GM19395 (cell line): ENCODE data around the gene ACTN3.
"Not testable (repeated sequence)": the region's sequence is repeated elsewhere in the genome, so short reads cannot be mapped to it uniquely, and the experiment has no call there.

Experiments used
- ATAC-seq: cut with Tn5 transposase; IDR thresholded peaks from one replicate; pipeline ENCODE4 v1.9.1; 2021; ENCODE audit warnings: mild to moderate bottlenecking, moderate library complexity; ENCODE audit not compliant: unreplicated experiment

ACTN3 gene

DNA sequence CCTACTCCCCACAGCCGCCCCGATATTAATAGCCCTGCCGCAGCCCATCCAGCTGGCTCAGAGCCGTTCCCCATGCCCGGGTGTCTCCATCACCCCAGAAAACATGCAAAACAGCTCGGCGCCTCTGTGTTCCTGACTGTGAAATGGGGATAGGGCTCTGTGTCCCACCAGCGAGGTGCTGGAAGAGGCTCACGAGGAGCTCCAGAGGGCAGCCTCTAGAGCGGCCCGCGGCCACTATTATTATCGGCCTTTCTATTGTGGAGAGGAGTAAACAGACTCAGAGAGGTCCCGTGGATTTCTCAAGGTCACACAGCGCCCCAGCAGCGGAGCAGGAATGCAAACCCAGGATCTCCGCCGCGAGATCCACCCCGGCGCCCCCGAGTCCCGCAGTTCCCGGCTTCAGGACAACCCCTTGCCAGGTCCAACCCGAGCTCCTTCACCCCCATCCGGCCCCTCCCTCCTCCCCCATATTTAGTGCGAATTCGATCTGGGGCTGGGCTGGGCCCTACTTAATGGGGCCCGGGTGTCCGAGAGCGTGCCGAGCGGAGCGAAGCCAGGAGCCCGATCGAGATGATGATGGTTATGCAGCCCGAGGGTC is at the start of gene ACTN3:
ACTN3 (plus strand) TSS at position 536 of the 598 bp plus-strand sequence; CDS start at position 571, 35 bp downstream.
- no peak for ATAC-seq

DNA sequence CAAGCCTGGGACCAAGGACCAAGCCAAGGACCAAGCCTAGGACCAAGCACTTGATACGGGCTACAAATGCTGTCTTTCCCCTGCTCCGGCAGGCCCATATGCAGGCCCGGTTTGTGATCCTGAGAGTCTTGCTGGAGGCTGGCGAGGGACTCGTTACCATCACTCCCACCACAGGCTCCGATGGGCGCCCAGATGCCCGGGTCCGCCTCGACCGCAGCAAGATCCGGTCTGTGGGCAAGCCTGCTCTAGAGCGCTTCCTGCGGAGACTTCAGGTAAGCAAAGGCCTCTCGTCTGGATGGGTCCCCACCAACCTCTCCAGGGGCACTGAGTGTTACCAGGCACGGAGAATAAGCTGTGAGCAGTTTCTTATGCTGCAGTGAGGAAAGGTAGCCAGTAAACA is 49.5 kb upstream of the ACTN3 start:
- no peak for ATAC-seq

GRCh38 chr11:66498506-66498905 is 48.2 kb upstream of the ACTN3 start:
- no peak for ATAC-seq

GRCh38 chr11:66505276-66505816 is 41.4 kb upstream of the ACTN3 start:
- ATAC-seq = no peak

GRCh38 chr11:66509131-66509561 is 37.6 kb upstream of the ACTN3 start:
- ATAC-seq = no peak

DNA sequence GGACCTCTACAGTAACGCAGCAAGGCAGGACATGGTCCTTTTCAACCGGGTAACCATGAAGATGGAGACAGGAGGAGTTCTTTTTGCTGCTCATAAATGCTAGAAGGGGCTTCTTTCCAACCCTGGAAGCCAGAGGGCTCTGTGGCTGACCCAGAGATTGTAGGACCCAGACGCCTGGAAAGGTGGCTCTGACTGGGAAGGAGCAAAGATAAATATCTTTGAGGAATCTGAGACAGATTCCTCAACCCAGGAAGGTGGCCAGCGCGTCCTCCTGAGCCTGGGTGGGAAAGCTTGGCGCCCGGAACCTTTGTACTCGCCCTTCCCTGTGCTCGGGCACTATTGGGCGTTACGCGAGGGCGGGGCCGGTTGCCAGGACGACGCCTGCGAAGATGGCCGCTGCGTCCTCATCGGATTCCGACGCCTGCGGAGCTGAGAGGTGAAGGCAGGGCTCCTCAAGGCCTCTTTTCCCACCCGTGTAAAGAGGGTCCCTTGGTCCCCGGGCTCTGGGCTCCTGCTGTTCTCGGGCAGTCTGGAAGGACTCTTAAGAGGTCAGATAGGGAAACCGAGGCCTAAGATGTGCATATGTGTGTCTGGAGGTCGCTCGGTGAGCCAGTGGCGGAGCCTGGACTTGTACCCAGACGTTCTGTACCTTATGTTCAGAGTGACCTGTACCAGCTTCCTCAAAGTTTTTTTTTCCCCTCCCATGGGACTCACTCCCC is 36.3 kb upstream of the ACTN3 start, which contains the start of gene BBS1:
BBS1 (plus strand) TSS at position 365 of the 719 bp plus-strand sequence; CDS start at position 390, 25 bp downstream.
- peak; percentile 79 for ATAC-seq

DNA sequence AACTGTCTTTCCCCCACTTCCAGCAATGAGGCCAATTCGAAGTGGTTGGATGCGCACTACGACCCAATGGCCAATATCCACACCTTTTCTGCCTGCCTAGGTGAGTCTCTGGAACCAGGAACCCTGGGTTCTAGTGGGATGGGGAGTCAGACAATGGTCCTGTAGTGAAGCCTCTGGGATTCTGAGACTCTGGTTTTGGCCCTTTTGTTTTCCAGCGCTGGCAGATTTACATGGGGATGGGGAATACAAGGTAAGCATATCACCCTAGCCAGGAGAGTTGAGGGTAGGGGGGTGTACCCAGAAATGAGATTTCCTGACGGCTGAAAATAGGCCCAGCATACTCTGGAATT is 35.7 kb upstream of the ACTN3 start:
- no peak for ATAC-seq

DNA sequence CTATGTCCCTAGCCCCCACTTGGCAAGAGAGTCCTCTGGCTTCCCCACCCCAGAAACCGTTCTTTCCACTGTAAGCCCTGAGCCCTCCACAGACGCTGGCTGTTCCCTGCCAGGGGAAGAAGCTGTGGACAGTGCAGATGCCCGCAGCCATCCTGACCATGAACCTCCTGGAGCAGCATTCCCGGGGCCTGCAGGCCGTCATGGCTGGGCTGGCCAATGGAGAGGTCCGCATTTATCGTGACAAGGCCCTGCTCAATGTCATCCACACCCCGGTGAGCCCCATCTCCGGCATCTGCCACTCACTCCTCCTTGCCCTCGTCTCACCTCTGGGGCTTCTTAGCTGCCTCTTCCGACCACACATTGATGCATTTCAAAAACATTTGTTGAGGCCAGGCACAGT is 23.1 kb upstream of the ACTN3 start:
- no peak for ATAC-seq

DNA sequence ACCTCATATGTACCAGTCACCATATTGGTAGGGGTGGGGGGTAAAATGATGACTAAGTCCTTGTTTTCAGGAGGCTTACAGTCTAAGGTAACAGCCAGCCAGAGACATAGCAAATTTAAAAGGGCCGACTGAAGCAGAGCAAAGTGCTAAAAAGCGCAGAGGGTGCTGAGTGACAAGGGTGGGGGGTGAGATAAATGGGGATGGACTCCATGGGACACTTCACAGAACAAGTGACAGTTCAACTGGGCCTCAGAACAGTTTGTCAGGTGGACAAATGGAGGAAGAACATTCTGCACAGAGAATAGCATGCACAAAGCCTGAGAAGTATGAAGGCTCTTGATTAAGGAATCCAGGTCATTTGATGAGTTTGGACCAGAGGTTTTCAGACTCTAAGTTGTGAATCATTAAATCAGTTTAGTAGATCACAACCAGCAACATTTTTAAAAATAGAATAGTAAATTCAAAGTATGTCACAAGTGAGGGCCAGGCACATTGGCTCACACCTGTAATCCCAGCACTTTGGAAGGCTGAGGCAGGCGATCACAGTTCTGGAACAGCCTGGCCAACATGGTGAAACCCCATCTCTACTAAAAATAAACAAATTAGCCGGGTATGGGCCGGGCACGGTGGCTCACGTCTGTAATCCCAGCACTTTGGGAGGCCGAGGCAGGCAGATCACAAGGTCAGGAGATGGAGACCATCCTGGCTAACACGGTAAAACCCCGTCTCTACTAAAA is 22.2 kb upstream of the ACTN3 start:
- no peak for ATAC-seq

DNA sequence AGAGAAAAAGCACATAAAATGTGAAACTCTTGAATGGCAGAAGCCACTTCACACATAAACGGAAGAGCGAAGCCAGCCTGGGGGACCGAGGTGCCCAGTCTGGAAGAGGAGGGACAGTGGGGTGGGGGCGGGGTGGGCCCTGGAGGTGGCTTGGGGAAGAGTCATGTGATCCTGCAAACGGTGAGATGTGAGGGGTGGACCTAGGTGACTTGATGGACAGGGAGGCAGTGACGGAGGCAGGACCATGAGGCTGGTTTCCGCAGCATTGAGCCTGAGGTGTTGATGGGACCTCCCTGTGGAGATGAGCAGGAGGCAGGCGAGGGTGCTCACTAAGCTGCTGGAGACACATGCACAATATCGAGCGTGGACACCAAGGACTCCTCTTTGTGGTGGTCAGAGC is 17.6 kb upstream of the ACTN3 start:
- no peak for ATAC-seq

GRCh38 chr11:66529655-66530054 is 17.0 kb upstream of the ACTN3 start:
- no peak for ATAC-seq

GRCh38 chr11:66530927-66531709 is 15.6 kb upstream of the ACTN3 start:
- no peak for ATAC-seq

DNA sequence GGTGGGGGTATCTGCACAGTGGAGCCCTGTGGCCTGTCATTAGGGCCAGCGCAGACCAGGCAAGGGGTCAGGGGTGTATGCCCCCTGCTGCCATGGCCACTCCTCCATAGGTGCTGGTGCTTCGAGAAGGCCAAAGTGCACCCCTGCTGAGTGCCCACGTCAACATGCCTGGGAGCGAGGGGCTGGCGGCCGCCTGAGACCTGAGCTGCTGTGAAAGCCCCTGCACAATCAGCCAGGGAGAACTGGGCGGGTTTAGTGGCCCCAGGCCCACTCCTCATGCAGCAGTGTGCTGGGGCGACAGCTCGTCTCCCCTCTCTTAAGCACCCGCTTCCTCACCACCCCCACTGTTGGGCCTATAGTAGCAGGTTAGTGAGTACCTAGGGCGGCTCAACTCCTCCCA is 14.9 kb upstream of the ACTN3 start:
- no peak for ATAC-seq

DNA sequence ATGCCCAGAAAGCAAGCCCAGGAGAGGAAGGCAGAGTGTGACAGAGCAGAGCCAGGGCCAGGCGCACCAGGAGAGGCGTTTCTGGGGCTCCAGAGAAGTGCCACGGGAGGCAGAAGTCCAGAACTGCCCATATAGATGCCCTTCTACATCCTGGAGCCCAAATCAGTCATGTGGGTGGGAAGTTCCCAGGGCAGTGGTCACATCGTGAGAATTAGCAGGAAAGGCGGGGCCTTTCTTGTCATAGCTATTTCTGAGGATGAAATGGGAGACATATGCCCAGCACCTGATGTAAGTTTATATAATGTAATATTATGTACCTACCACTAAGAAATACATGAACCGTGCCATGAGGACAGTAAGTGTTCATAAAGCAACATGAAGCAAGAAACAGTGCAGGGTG is 13.9 kb upstream of the ACTN3 start:
- no peak for ATAC-seq

- ATAC-seq = no peak
Measured at GRCh38 chr11:66539170-66539869, 7.4 kb upstream of the ACTN3 start.

DNA sequence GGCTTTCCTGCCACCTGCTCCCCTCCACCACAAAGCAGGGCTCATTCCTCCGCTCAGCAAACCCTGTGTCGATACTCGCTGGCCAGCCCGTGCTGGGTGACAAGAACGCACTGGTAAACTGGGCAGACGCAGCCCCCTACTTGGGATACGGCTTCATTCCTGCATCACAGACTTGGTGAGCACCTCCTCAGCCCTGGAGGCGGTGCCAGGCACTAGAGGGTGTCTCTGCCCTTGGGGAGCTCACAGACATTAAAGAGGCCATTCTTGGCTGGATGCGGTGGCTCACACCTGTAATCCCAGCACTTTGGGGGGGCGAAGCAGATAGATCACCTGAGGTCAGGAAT is 6.9 kb upstream of the ACTN3 start:
- ATAC-seq = no peak

DNA sequence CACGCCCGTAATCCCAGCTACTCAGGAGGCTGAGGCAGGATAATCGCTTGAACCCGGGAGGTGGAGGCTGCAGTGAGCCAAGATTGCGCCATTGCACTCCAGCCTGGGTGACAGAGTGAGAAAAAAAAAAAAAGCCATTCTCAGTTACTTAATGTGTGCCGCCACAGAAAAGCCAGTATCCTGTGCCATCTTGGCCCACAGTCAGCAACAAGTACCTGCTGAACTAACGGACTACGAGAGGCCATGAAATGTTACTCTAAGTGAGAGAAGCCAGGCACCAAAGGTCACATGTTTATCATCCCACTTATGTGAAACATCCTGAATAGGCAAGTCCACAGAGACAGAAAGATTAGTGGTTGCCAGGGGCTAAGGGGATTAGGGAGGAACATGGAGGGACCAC is 6.1 kb upstream of the ACTN3 start:
- ATAC-seq = not testable (repeated sequence)

DNA sequence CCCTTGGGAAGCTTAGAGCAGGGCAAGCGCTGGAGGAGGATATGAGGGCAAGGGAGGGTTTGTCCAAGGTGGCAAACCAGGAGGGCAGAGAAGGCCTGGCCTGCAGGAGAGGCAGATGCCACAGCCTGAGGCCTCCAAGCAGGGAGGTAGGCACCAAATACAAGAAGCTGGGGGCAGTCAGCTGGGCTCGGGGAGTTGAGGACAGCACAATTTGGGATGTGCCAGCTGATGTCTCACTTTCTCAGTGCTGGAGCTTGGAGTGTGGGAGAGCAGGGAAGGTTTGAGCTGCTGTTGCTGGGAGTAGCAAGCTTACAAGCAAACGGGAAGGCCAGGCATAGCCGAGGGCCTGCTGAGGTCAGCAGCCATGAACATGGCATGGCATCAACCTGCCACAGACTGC is 4.8 kb upstream of the ACTN3 start:
- ATAC-seq = no peak

DNA sequence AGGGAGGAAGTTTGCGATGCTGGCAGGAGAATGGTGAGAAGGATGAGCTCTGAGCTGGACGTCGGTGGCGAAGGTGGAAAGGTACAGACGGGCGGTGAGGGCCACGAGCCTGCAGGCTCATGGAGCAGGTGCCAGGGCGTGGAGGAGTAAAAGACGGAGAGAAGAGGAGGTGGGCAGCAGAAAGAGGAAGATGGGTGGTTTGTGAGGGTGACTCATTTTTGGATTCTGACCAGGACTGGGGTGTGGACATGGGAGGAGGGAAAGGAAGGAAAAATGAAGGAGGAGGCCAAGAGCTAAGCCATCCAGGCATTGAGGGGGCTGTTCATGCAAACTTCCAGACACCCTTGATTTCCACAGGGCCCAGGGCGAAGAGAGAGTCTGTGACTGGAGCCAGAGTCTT is 4.3 kb upstream of the ACTN3 start:
- ATAC-seq = no peak
